ENCODE measurements around the gene FOXN3. TPM values are rescaled to one million over a fixed set of nuclear protein-coding genes. Genes with fewer than 3 reads are reported as not detected.

Gene FOXN3
- total RNA-seq, 4 donors from 2014 or later = 129 to 213 (median 163) TPM

- TF ChIP-seq POLR2A (IDR thresholded peaks at IDR 0.05) = no peak
- no peak for TF ChIP-seq CTCF (IDR thresholded peaks at IDR 0.05)
- Histone ChIP-seq H3K27me3 (no peaks in the 10 kb centered on the region), H3K27ac (peak overlapping the region in 2 of 4 donors; percentile 21 to 26), H3K36me3 (peaks cover 0 to 3% (median 0%) of the 10 kb centered on the region in 3 donors), H3K9me3 (no peaks in the 10 kb centered on the region), H3K4me1 (peaks cover 0 to 13% (median 0%) of the 10 kb centered on the region in 4 donors), H3K4me3 (no peak overlapping the region)
- DNase-seq = peak in 2 of 3 donors; percentile 55 to 64
These were observed 202.6 kb downstream of the FOXN3 start for GRCh38 chr14:89214221-89214965.

GRCh38 chr14:89212386-89213235, 204.4 kb downstream of the FOXN3 start:
- Histone ChIP-seq H3K9me3 (no peaks in the 10 kb centered on the region), H3K27me3 (no peaks in the 10 kb centered on the region), H3K27ac (no peak overlapping the region), H3K4me3 (no peak overlapping the region), H3K36me3 (peaks cover 0 to 3% (median 0%) of the 10 kb centered on the region in 3 donors), H3K4me1 (peaks cover 0 to 17% (median 0%) of the 10 kb centered on the region in 4 donors)
- no peak for DNase-seq
- TF ChIP-seq CTCF (IDR thresholded peaks at IDR 0.05) = no peak
- TF ChIP-seq POLR2A (IDR thresholded peaks at IDR 0.05) = no peak

- Histone ChIP-seq H3K27me3 (no peaks in the 10 kb centered on the region), H3K27ac (no peak overlapping the region), H3K9me3 (no peaks in the 10 kb centered on the region), H3K4me1 (peaks cover 0 to 3% (median 0%) of the 10 kb centered on the region in 4 donors), H3K36me3 (peaks cover 0 to 10% (median 0%) of the 10 kb centered on the region in 3 donors), H3K4me3 (no peak overlapping the region)
- TF ChIP-seq POLR2A (IDR thresholded peaks at IDR 0.05) (no peak), CTCF (IDR thresholded peaks at IDR 0.05) (no peak)
- DNase-seq = no peak
These were observed 207.5 kb downstream of the FOXN3 start for GRCh38 chr14:89209558-89209957.

- no peak overlapping the region for H3K4me3 ChIP-seq
- DNase-seq = no peak
- H3K36me3 ChIP-seq = peaks cover 0 to 10% (median 0%) of the 10 kb centered on the region in 3 donors
- no peaks in the 10 kb centered on the region for H3K9me3 ChIP-seq
- peaks cover 0 to 3% (median 0%) of the 10 kb centered on the region in 4 donors for H3K4me1 ChIP-seq
- no peak overlapping the region for H3K27ac ChIP-seq
- H3K27me3 ChIP-seq = no peaks in the 10 kb centered on the region
- TF ChIP-seq CTCF (IDR thresholded peaks at IDR 0.05) = no peak
These were observed 209.1 kb downstream of the FOXN3 start for GRCh38 chr14:89207925-89208328.

GRCh38 chr14:89206389-89207031, 210.5 kb downstream of the FOXN3 start:
- Histone ChIP-seq H3K9me3 (no peaks in the 10 kb centered on the region), H3K27ac (no peak overlapping the region), H3K4me3 (no peak overlapping the region), H3K27me3 (no peaks in the 10 kb centered on the region), H3K4me1 (peaks cover 0 to 3% (median 0%) of the 10 kb centered on the region in 4 donors), H3K36me3 (peaks cover 0 to 8% (median 0%) of the 10 kb centered on the region in 3 donors)
- no peak for TF ChIP-seq CTCF (IDR thresholded peaks at IDR 0.05)
- no peak for TF ChIP-seq POLR2A (IDR thresholded peaks at IDR 0.05)
- no peak for DNase-seq
